H1 (cell line): ENCODE measurements around the gene BPHL. TPM values are rescaled to one million over a fixed set of nuclear protein-coding genes. Genes with fewer than 3 reads are reported as not detected.

Source experiments
- CTCF ChIA-PET: fragments of 300-600 bp; sonication (Branson Sonifier 250); formaldehyde crosslinking; loops from one replicate; lab custom pipeline; 2021; ENCODE audit not compliant: partially characterized antibody; lab: Charles Lee
- POLR2A ChIA-PET: fragments of 300-600 bp; sonication (Branson Sonifier 250); formaldehyde crosslinking; loops from one replicate; lab custom pipeline; 2021; ENCODE audit warnings: inconsistent platforms; ENCODE audit not compliant: partially characterized antibody; lab: Charles Lee
- DNase-seq, 2 experiments: peaks; one replicate each; pipeline versions ENCODE4 v3.0.0 to v3.0.0-alpha.2; 2010 to 2022; ENCODE audit warnings: low spot score in 2 of 2, low read depth in 1 of 2, mixed read lengths in 1 of 2
- FAIRE-seq: peaks from 2 replicates; lab custom pipeline; 2011; peaks lifted over from hg19 to GRCh38; lab: Jason Lieb, UNC
- H2AFZ ChIP-seq: 2 replicates; pipeline ENCODE4 v1.8.1; 2012; ENCODE audit warnings: low read length, inconsistent platforms
- H2AK5ac ChIP-seq: 2 replicates; pipeline ENCODE4 v1.6.1; 2013; ENCODE audit warnings: low read depth, low read length
- H2BK120ac ChIP-seq: replicated peaks from 2 replicates; pipeline ENCODE3; 2013; ENCODE audit warnings: low read depth, low read length, inconsistent platforms
- H2BK12ac ChIP-seq: 2 replicates; pipeline ENCODE4 v1.6.1; 2013; ENCODE audit warnings: low read depth, low read length
- H2BK15ac ChIP-seq: 2 replicates; pipeline ENCODE4 v1.6.1; 2013; ENCODE audit warnings: low read length
- H2BK20ac ChIP-seq: 2 replicates; pipeline ENCODE4 v1.6.1; 2013; ENCODE audit warnings: low read length
- H2BK5ac ChIP-seq: 2 replicates; pipeline ENCODE4 v1.6.1; 2013; ENCODE audit warnings: low read depth, low read length
- H3K14ac ChIP-seq: 2 replicates; pipeline ENCODE4 v1.6.1; 2013; ENCODE audit warnings: inconsistent platforms; ENCODE audit not compliant: insufficient read length
- H3K18ac ChIP-seq: 2 replicates; pipeline ENCODE4 v1.6.1; 2013; ENCODE audit warnings: low read length; ENCODE audit errors: extremely low read depth
- H3K23ac ChIP-seq: 2 replicates; pipeline ENCODE4 v1.6.1; 2013; ENCODE audit warnings: inconsistent platforms; ENCODE audit not compliant: insufficient read length
- H3K23me2 ChIP-seq: 2 replicates; pipeline ENCODE4 v1.6.1; 2013; ENCODE audit warnings: low read depth, low read length
- H3K27ac ChIP-seq: 2 replicates; pipeline ENCODE4 v1.6.1; 2011; ENCODE audit warnings: low read depth, low read length, inconsistent platforms
- H3K27me3 ChIP-seq, 4 experiments: replicated peaks in 1 of 4; 1 replicate in 1 of 4; 2 replicates in 3 of 4; pipeline versions ENCODE4 v1.6.1 to v1.8.1; 2011 to 2013; ENCODE audit warnings: low read length in 3 of 4, mild to moderate bottlenecking in 3 of 4, inconsistent platforms in 2 of 4, mixed read lengths in 2 of 4, moderate library complexity in 1 of 4; ENCODE audit not compliant: control insufficient read depth in 3 of 4, insufficient read depth in 3 of 4; ENCODE audit errors: extremely low read depth in 1 of 4
- H3K36me3 ChIP-seq, 4 experiments: 2 replicates each; pipeline versions ENCODE4 v1.6.1 to v1.8.1; 2011 to 2013; ENCODE audit warnings: mild to moderate bottlenecking in 4 of 4, low read length in 3 of 4, moderate library complexity in 2 of 4, control low read depth in 1 of 4, inconsistent platforms in 1 of 4; ENCODE audit not compliant: insufficient read depth in 4 of 4, control insufficient read depth in 2 of 4
- H3K4ac ChIP-seq: replicated peaks from 2 replicates; pipeline ENCODE3; 2013; ENCODE audit warnings: low read length, low read depth, mixed read lengths, inconsistent platforms; ENCODE audit not compliant: insufficient read length
- H3K4me1 ChIP-seq, 4 experiments: replicated peaks in 1 of 4; 1 replicate in 1 of 4; 2 replicates in 3 of 4; pipeline versions ENCODE4 v1.6.1 to v1.8.1; 2011 to 2013; ENCODE audit warnings: low read length in 3 of 4, inconsistent platforms in 2 of 4, mixed read lengths in 1 of 4; ENCODE audit not compliant: insufficient read depth in 4 of 4, control insufficient read depth in 3 of 4
- H3K4me2 ChIP-seq, 2 experiments: 2 replicates each; pipeline versions ENCODE4 v1.6.1 to v1.8.1; 2011 to 2013; ENCODE audit warnings: low read depth in 2 of 2, low read length in 2 of 2, control low read depth in 1 of 2, inconsistent platforms in 1 of 2, mild to moderate bottlenecking in 1 of 2; ENCODE audit not compliant: insufficient read depth in 1 of 2
- H3K4me3 ChIP-seq, 4 experiments: fragments of 200-600, 300-600 bp in 1 of 4; sonication (generic), shearing (Covaris generic), sonication (Bioruptor Twin) in 1 of 4; 2 replicates each; pipeline versions ENCODE4 v1.5.1 to v1.8.1; 2011 to 2016; ENCODE audit warnings: low read length in 4 of 4, low read depth in 3 of 4, control low read depth in 2 of 4, inconsistent platforms in 2 of 4, mild to moderate bottlenecking in 2 of 4, mixed read lengths in 1 of 4, moderate library complexity in 1 of 4; ENCODE audit not compliant: insufficient read depth in 2 of 4; ENCODE audit errors: extremely low read depth in 1 of 4
- H3K56ac ChIP-seq: replicated peaks from 2 replicates; pipeline ENCODE3; 2013; ENCODE audit warnings: low read depth, mild to moderate bottlenecking, mixed read lengths, low read length, inconsistent platforms; ENCODE audit not compliant: insufficient read length
- H3K79me1 ChIP-seq: 2 replicates; pipeline ENCODE4 v1.6.1; 2013; ENCODE audit warnings: low read depth, low read length, control low read depth
- H3K79me2 ChIP-seq, 2 experiments: 2 replicates each; pipeline versions ENCODE4 v1.6.1 to v1.8.1; 2012 to 2013; ENCODE audit warnings: low read length in 2 of 2, mild to moderate bottlenecking in 2 of 2, inconsistent platforms in 1 of 2; ENCODE audit not compliant: insufficient read depth in 2 of 2, control insufficient read depth in 1 of 2
- H3K9ac ChIP-seq, 4 experiments: replicated peaks in 1 of 4; 1 replicate in 1 of 4; 2 replicates in 3 of 4; pipeline versions ENCODE4 v1.6.1 to v1.8.1; 2011 to 2013; ENCODE audit warnings: low read depth in 3 of 4, low read length in 3 of 4, control low read depth in 2 of 4, mild to moderate bottlenecking in 2 of 4, moderate library complexity in 2 of 4, inconsistent platforms in 1 of 4; ENCODE audit errors: extremely low read depth in 1 of 4
- H3K9me3 ChIP-seq, 2 experiments: 2 replicates each; pipeline versions ENCODE4 v1.6.1 to v1.8.1; 2012 to 2013; ENCODE audit warnings: mild to moderate bottlenecking in 2 of 2, moderate library complexity in 2 of 2, control low read depth in 1 of 2, inconsistent platforms in 1 of 2, low read depth in 1 of 2, low read length in 1 of 2, mixed read lengths in 1 of 2; ENCODE audit not compliant: insufficient read depth in 2 of 2
- H4K20me1 ChIP-seq, 2 experiments: replicated peaks in 1 of 2; 2 replicates each; pipeline versions ENCODE3 to v1.8.1; 2011 to 2013; ENCODE audit warnings: inconsistent platforms in 2 of 2, low read length in 2 of 2, mild to moderate bottlenecking in 1 of 2; ENCODE audit not compliant: insufficient read depth in 2 of 2, control insufficient read depth in 1 of 2
- H4K5ac ChIP-seq: 2 replicates; pipeline ENCODE4 v1.6.1; 2013; ENCODE audit warnings: low read length, low read depth, mixed read lengths, inconsistent platforms; ENCODE audit not compliant: insufficient read length
- H4K8ac ChIP-seq: 2 replicates; pipeline ENCODE4 v1.8.0; 2013; ENCODE audit warnings: mild to moderate bottlenecking, moderate library complexity, low read length, inconsistent platforms; ENCODE audit not compliant: insufficient read depth; ENCODE audit errors: extremely low read depth
- H4K91ac ChIP-seq: replicated peaks from 2 replicates; pipeline ENCODE3; 2013; ENCODE audit warnings: low read length, mixed read lengths, inconsistent platforms; ENCODE audit not compliant: insufficient read length
- ASH2L ChIP-seq: fragments of 200-600, 300-600 bp; sonication (generic); IDR thresholded peaks from one replicate; pipeline ENCODE4 v1.7.1; 2017; ENCODE audit warnings: low read length
- CBX8 ChIP-seq: fragments of 300-800, 300-1000 bp; sonication (generic); IDR thresholded peaks from 2 replicates; pipeline ENCODE4 v1.7.1; 2016; ENCODE audit warnings: low read depth, low read length, borderline replicate concordance
- CHD2 ChIP-seq: IDR thresholded peaks from 2 replicates; pipeline ENCODE4 v1.6.1; 2012; ENCODE audit warnings: low read length, improper control_type of control experiment
- CREB1 ChIP-seq: IDR thresholded peaks from 2 replicates; pipeline ENCODE4 v1.6.1; 2012; ENCODE audit warnings: inconsistent platforms
- GTF2F1 ChIP-seq: IDR thresholded peaks from 2 replicates; pipeline ENCODE4 v1.6.1; 2012; ENCODE audit warnings: low read depth, low read length, improper control_type of control experiment, borderline replicate concordance
- JUND ChIP-seq: IDR thresholded peaks from 2 replicates; pipeline ENCODE4 v1.6.1; 2011; ENCODE audit warnings: mild to moderate bottlenecking, improper control_type of control experiment, low read length
- KDM1A ChIP-seq: fragments of 200-600, 300-600 bp; sonication (generic); IDR thresholded peaks from 2 replicates; pipeline ENCODE4 v1.7.1; 2016; ENCODE audit warnings: mild to moderate bottlenecking, low read length, borderline replicate concordance
- MAFK ChIP-seq: IDR thresholded peaks from 2 replicates; pipeline ENCODE4 v1.6.1; 2012; ENCODE audit warnings: low read depth, mild to moderate bottlenecking, improper control_type of control experiment, low read length
- MAX ChIP-seq: IDR thresholded peaks from 2 replicates; pipeline ENCODE4 v1.6.1; 2012; ENCODE audit warnings: inconsistent platforms
- NANOG ChIP-seq: IDR thresholded peaks from 2 replicates; pipeline ENCODE4 v1.6.1; 2011; ENCODE audit warnings: low read length, low read depth, mild to moderate bottlenecking, inconsistent platforms; ENCODE audit not compliant: insufficient read depth, poor library complexity, severe bottlenecking
- RBBP5 ChIP-seq: IDR thresholded peaks from 2 replicates; pipeline ENCODE4 v1.7.1; 2012; ENCODE audit warnings: low read depth, mild to moderate bottlenecking, inconsistent platforms, low read length, moderate library complexity, borderline replicate concordance
- SAP30 ChIP-seq: fragments of 300-600 bp; sonication (generic); IDR thresholded peaks from 2 replicates; pipeline ENCODE4 v1.7.1; 2012; ENCODE audit warnings: low read length, moderate library complexity, mild to moderate bottlenecking, inconsistent platforms; ENCODE audit not compliant: insufficient read depth, insufficient replicate concordance
- SIRT6 ChIP-seq: IDR thresholded peaks from one replicate; pipeline ENCODE4 v1.7.1; 2012; ENCODE audit warnings: low read length, inconsistent platforms
- SRF ChIP-seq: IDR thresholded peaks from 2 replicates; pipeline ENCODE4 v1.6.1; 2011; ENCODE audit warnings: mild to moderate bottlenecking, low read depth, low read length, moderate library complexity
- YY1 ChIP-seq: IDR thresholded peaks from 2 replicates; pipeline ENCODE4 v1.6.1; 2011; ENCODE audit warnings: low read depth, mild to moderate bottlenecking, low read length
- polyA plus RNA-seq, 7 experiments: library from polyadenylated mRNA; depleted of rRNA in 3 of 7; stranded (reverse) in 5 of 7; unstranded in 2 of 7; fragments of >200 nt in 5 of 7; fragments of 200-250 nt in 2 of 7; gene quantifications; 1 replicate in 5 of 7; 2 replicates in 1 of 7; 4 replicates in 1 of 7; pipeline versions ENCODE4 v1.2.1 to v1.2.3, GENCODE V29; 2011 to 2013; ENCODE audit warnings: missing spikeins in 2 of 7, mixed read lengths in 2 of 7
- total RNA-seq: library from RNA; stranded (reverse); fragmentation: NEBNext Ultra II Directional; extraction: Animal tissue kit (Norgen Biotek cat#: 25700); gene quantifications from 2 replicates; pipeline ENCODE4 v1.2.1, GENCODE V29; 2021

Gene BPHL
- total and polyA plus RNA-seq, 2 of the 8 experiments (the other 6 are each of a cell fraction or from before 2014, with no cell fraction given): 24.4 to 36.4 TPM

GRCh38 chr6:3200682-3201081 lies 82.2 kb downstream of the BPHL start:
- no peaks in the 10 kb centered on the region for H3K36me3 ChIP-seq
- H3K23ac ChIP-seq: no peak overlapping the region
- no peaks in the 10 kb centered on the region for H3K79me2 ChIP-seq
- no peaks in the 10 kb centered on the region for H3K79me1 ChIP-seq
- no peak overlapping the region for H2BK15ac ChIP-seq
- no peak overlapping the region for H3K9ac ChIP-seq
- no peak overlapping the region for H2AFZ ChIP-seq
- H3K27me3 ChIP-seq: no peaks in the 10 kb centered on the region
- H4K20me1 ChIP-seq: no peaks in the 10 kb centered on the region
- CTCF ChIA-PET: interaction anchor here (0.7 to 1.4 kb wide), 2 partner anchors 35 to 43 kb away, joined by 4 read pairs; partner anchors contain the start of gene TUBB2A
- POLR2A ChIA-PET: interaction anchor here (2.3 to 2.7 kb wide), 2 partner anchors 8 to 27 kb away, joined by 8 to 11 read pairs; partner anchors contain the start of gene TUBB2B
- no peak overlapping the region for H4K91ac ChIP-seq
- FAIRE-seq: no peak
- H3K4me2 ChIP-seq: no peak overlapping the region
- no peak overlapping the region for H2BK12ac ChIP-seq
- TF ChIP-seq ASH2L (no peak), CREB1 (no peak), KDM1A (no peak), SIRT6 (no peak), MAX (no peak), CBX8 (no peak), SRF (no peak), MAFK (no peak), GTF2F1 (no peak), CHD2 (no peak), RBBP5 (no peak), SAP30 (no peak), NANOG (no peak), YY1 (no peak), JUND (no peak)
- no peak overlapping the region for H3K4me3 ChIP-seq
- H3K56ac ChIP-seq: no peak overlapping the region
- H2BK5ac ChIP-seq: no peak overlapping the region
- H2BK120ac ChIP-seq: no peak overlapping the region
- H3K18ac ChIP-seq: no peak overlapping the region
- no peak overlapping the region for H4K8ac ChIP-seq
- peaks cover 3 to 9% (median 6%) of the 10 kb centered on the region in 4 experiments for H3K4me1 ChIP-seq
- no peak overlapping the region for H2AK5ac ChIP-seq
- H3K14ac ChIP-seq: no peak overlapping the region
- no peaks in the 10 kb centered on the region for H3K9me3 ChIP-seq
- H2BK20ac ChIP-seq: no peak overlapping the region
- no peak overlapping the region for H4K5ac ChIP-seq
- H3K4ac ChIP-seq: no peak overlapping the region
- H3K23me2 ChIP-seq: no peaks in the 10 kb centered on the region
- no peak overlapping the region for H3K27ac ChIP-seq
- no peak for DNase-seq
